Tibial nerve (tissue), 4 donors: Measurements from ENCODE around the gene GMDS. TPM values are rescaled to one million over a fixed set of nuclear protein-coding genes. Genes with fewer than 3 reads are reported as not detected.
A peak's percentile ranks its signal among the peaks of the same experiment; 100 is the strongest.

Source experiments
- DNase-seq, 2 donors: peaks; one replicate each; pipeline ENCODE4 v3.0.0-alpha.2; 2019; ENCODE audit warnings: low spot score in 2 of 2
- H3K27ac ChIP-seq, 4 donors: fragments of 200-600 bp; sonication (generic) in 3 of 4; one replicate each; pipeline ENCODE4 v1.5.1; 2017 to 2019; ENCODE audit warnings: mild to moderate bottlenecking in 1 of 4
- H3K27me3 ChIP-seq, 2 donors: fragments of 200-600 bp; sonication (generic) in 1 of 2; one replicate each; pipeline versions ENCODE4 v1.5.1 to v1.6.0; 2017 to 2019
- H3K36me3 ChIP-seq, 3 donors: fragments of 200-600 bp; sonication (generic); one replicate each; pipeline ENCODE4 v1.5.1; 2018 to 2019
- H3K4me1 ChIP-seq, 4 donors: fragments of 200-600 bp; sonication (generic) in 3 of 4; one replicate each; pipeline ENCODE4 v1.5.1; 2017 to 2019
- H3K4me3 ChIP-seq, 4 donors: fragments of 200-600 bp; sonication (generic) in 3 of 4; one replicate each; pipeline ENCODE4 v1.5.1; 2017 to 2019; ENCODE audit warnings: mild to moderate bottlenecking in 1 of 4, moderate library complexity in 1 of 4
- H3K9me3 ChIP-seq, 4 donors: fragments of 200-600 bp; sonication (generic) in 3 of 4; one replicate each; pipeline ENCODE4 v1.5.1; 2017 to 2019
- EP300 ChIP-seq, 2 donors: sonication (generic); formaldehyde crosslinking; IDR thresholded peaks; one replicate each; pipeline ENCODE4 v1.6.1; 2017; ENCODE audit warnings: antibody characterized with exemption in 2 of 2, mild to moderate bottlenecking in 1 of 2
- POLR2A ChIP-seq, 2 donors: fragments of 450-650 bp; IDR thresholded peaks; one replicate each; pipeline ENCODE4 v1.6.1; 2017; ENCODE audit warnings: antibody characterized with exemption in 2 of 2, mild to moderate bottlenecking in 2 of 2, moderate library complexity in 2 of 2
- WGBS, 2 donors: methylation state at CpG; one replicate each; pipeline ENCODE4 v1.1.5; 2018; 5-methylcytosine and 5-hydroxymethylcytosine counted together
- total RNA-seq, 4 donors: library from RNA; depleted of rRNA; stranded (reverse); fragments of >200 nt; gene quantifications; one replicate each; pipeline ENCODE4 v1.1.0, GENCODE V29; 2016
- TF ChIP-seq, protein P1 (sequence below), 5 experiments: fragments of 200-600 bp in 3 of 5; fragments of 450-650 bp in 2 of 5; sonication (generic) in 3 of 5; IDR thresholded peaks; one replicate each; pipeline ENCODE4 v1.5.1; 2016 to 2019; ENCODE audit warnings: antibody characterized with exemption in 5 of 5, mild to moderate bottlenecking in 3 of 5, moderate library complexity in 2 of 5

The GMDS gene
- total RNA-seq, 4 donors from 2014 or later = 14.9 to 46.5 (median 32.8) TPM

- peak overlapping the region in 2 of 4 donors; percentile 19 to 62 for H3K27ac ChIP-seq
- 88 to 91% methylated on average over 7 of the region's 7 CpGs for WGBS, 2 donors
- H3K36me3 ChIP-seq = peaks cover 0 to 3% (median 0%) of the 10 kb centered on the region in 3 donors
- no peak overlapping the region for H3K4me3 ChIP-seq
- H3K4me1 ChIP-seq = peaks cover 0 to 13% (median 2%) of the 10 kb centered on the region in 4 donors
- H3K27me3 ChIP-seq = no peaks in the 10 kb centered on the region
- no peak for DNase-seq
- H3K9me3 ChIP-seq = no peaks in the 10 kb centered on the region
- TF ChIP-seq, protein P1, sequence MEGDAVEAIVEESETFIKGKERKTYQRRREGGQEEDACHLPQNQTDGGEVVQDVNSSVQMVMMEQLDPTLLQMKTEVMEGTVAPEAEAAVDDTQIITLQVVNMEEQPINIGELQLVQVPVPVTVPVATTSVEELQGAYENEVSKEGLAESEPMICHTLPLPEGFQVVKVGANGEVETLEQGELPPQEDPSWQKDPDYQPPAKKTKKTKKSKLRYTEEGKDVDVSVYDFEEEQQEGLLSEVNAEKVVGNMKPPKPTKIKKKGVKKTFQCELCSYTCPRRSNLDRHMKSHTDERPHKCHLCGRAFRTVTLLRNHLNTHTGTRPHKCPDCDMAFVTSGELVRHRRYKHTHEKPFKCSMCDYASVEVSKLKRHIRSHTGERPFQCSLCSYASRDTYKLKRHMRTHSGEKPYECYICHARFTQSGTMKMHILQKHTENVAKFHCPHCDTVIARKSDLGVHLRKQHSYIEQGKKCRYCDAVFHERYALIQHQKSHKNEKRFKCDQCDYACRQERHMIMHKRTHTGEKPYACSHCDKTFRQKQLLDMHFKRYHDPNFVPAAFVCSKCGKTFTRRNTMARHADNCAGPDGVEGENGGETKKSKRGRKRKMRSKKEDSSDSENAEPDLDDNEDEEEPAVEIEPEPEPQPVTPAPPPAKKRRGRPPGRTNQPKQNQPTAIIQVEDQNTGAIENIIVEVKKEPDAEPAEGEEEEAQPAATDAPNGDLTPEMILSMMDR (IDR thresholded peaks at IDR 0.05) = no peak
- TF ChIP-seq EP300 (IDR thresholded peaks at IDR 0.05) (no peak), POLR2A (IDR thresholded peaks at IDR 0.05) (no peak)
These were observed 119.1 kb downstream of the GMDS start for GRCh38 chr6:2126351-2126750.

DNA sequence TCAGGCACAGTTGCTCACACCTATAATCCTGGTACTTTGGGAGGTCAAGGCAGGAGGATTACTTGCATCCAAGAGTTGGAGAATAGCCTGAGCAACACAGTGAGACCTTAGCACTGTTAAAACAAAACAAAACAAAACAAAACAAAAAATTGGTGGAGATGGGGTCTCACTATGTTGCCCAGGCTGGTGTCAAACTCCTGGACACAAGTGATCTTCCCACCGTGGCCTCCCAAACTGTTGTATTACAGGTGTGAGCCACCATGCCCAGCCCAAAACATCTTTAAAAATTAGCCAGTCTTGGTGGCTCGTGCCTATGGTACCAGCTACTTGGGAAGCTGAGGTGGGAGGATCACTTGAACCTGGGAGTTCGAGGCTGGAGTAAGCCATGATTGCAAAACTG lies 120.2 kb downstream of the GMDS start:
- Histone ChIP-seq H3K27me3 (no peaks in the 10 kb centered on the region), H3K27ac (no peak overlapping the region), H3K36me3 (peaks cover 0 to 3% (median 0%) of the 10 kb centered on the region in 3 donors), H3K4me3 (no peak overlapping the region), H3K9me3 (no peaks in the 10 kb centered on the region), H3K4me1 (peaks cover 0 to 13% (median 2%) of the 10 kb centered on the region in 4 donors)
- TF ChIP-seq POLR2A (IDR thresholded peaks at IDR 0.05) (no peak), EP300 (IDR thresholded peaks at IDR 0.05) (no peak)
- no peak for DNase-seq
- 93% methylated on average over 3 of the region's 3 CpGs for WGBS, 2 donors

GRCh38 chr6:2124260-2124709 lies 121.1 kb downstream of the GMDS start:
- DNase-seq = no peak
- Histone ChIP-seq H3K27ac (no peak overlapping the region), H3K36me3 (peaks cover 0 to 3% (median 0%) of the 10 kb centered on the region in 3 donors), H3K9me3 (no peaks in the 10 kb centered on the region), H3K4me1 (peaks cover 0 to 13% (median 2%) of the 10 kb centered on the region in 4 donors), H3K27me3 (no peaks in the 10 kb centered on the region), H3K4me3 (no peak overlapping the region)
- peak in 1 of 2 donors; percentile 40 for TF ChIP-seq EP300 (IDR thresholded peaks at IDR 0.05)
- TF ChIP-seq, protein P1 (IDR thresholded peaks at IDR 0.05) = no peak
- 83 to 91% methylated on average over 11 of the region's 11 CpGs for WGBS, 2 donors

GRCh38 chr6:2120912-2121311 lies 124.5 kb downstream of the GMDS start:
- no peak for DNase-seq
- no peaks in the 10 kb centered on the region for H3K27me3 ChIP-seq
- H3K4me1 ChIP-seq = no peaks in the 10 kb centered on the region
- H3K36me3 ChIP-seq = peaks cover 0 to 3% (median 0%) of the 10 kb centered on the region in 3 donors
- TF ChIP-seq EP300 (IDR thresholded peaks at IDR 0.05) = no peak
- TF ChIP-seq, protein P1 (IDR thresholded peaks at IDR 0.05) = no peak
- TF ChIP-seq POLR2A (IDR thresholded peaks at IDR 0.05) = no peak
- WGBS, 2 donors = 92 to 93% methylated on average over 3 of the region's 3 CpGs
- H3K27ac ChIP-seq = no peak overlapping the region
- H3K9me3 ChIP-seq = no peaks in the 10 kb centered on the region
- no peak overlapping the region for H3K4me3 ChIP-seq

- Histone ChIP-seq H3K4me3 (no peak overlapping the region), H3K9me3 (no peaks in the 10 kb centered on the region), H3K27me3 (no peaks in the 10 kb centered on the region), H3K36me3 (peaks cover 0 to 1% (median 0%) of the 10 kb centered on the region in 3 donors), H3K4me1 (no peaks in the 10 kb centered on the region), H3K27ac (no peak overlapping the region)
- TF ChIP-seq EP300 (IDR thresholded peaks at IDR 0.05) = no peak
- DNase-seq = no peak
- 92 to 93% methylated on average over 1 of the region's 1 CpG for WGBS, 2 donors
These were observed 126.1 kb downstream of the GMDS start for GRCh38 chr6:2119275-2119674.

- Histone ChIP-seq H3K4me3 (no peak overlapping the region), H3K4me1 (no peaks in the 10 kb centered on the region), H3K27ac (no peak overlapping the region), H3K27me3 (no peaks in the 10 kb centered on the region), H3K9me3 (no peaks in the 10 kb centered on the region), H3K36me3 (no peaks in the 10 kb centered on the region)
- WGBS, 2 donors = 57% methylated on average over 1 of the region's 1 CpG
- TF ChIP-seq EP300 (IDR thresholded peaks at IDR 0.05) = no peak
- TF ChIP-seq POLR2A (IDR thresholded peaks at IDR 0.05) = no peak
- TF ChIP-seq, protein P1 (IDR thresholded peaks at IDR 0.05) = no peak
- no peak for DNase-seq
These were observed 127.3 kb downstream of the GMDS start for GRCh38 chr6:2118136-2118535.
